GM08714 (cell line): ENCODE data around the gene TCEAL3.
"Not testable (repeated sequence)": the region's sequence is repeated elsewhere in the genome, so short reads cannot be mapped to it uniquely, and the experiment has no call there.

Experiments
- H3K4me3 ChIP-seq: fragments of 200-500 bp; sonication (Bioruptor generic); 2 replicates; pipeline ENCODE4 v1.5.1; 2014; ENCODE audit warnings: mild to moderate bottlenecking, low read length, inconsistent platforms
- ZNF274 ChIP-seq: IDR thresholded peaks from 2 replicates; pipeline ENCODE4 v1.6.1; 2012; ENCODE audit warnings: mild to moderate bottlenecking, low read depth, low read length

TCEAL3 gene

DNA sequence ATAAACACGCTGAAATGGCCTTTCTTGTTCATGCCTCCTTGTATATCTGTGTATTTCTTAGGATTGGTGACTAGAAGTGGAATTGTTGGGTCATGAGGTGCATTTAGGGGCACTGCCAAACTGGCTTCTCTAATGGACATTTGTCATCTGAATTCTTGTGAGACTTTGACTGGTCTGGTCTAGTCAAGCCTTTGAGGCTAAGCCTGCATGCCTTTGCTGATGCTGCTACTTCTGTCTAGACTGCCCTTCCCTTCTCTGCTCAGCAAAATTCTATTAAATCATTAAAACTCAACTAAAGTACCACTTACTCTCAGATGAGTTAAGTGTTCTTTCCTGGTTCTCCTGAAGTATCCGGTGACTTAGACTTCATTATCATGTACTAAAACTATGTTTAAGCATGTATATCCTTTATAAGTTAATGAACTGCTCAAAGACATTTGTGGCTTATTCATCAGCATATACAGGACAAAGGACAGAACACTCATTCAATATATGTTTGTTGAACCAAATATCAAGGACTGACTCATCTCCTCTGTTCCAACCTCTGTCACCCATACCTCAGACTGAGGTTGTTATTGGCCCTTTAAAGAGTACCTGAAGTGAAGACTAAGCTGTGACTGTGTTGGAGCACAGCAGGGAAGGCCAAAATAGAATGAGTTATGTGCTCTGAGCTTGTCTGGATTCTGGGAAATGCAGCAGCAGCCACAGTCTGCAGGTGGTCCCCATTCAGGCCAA lies 30.0 kb downstream of the TCEAL3 start:
- TF ChIP-seq ZNF274: no peak
- H3K4me3 ChIP-seq: no peak overlapping the region

DNA sequence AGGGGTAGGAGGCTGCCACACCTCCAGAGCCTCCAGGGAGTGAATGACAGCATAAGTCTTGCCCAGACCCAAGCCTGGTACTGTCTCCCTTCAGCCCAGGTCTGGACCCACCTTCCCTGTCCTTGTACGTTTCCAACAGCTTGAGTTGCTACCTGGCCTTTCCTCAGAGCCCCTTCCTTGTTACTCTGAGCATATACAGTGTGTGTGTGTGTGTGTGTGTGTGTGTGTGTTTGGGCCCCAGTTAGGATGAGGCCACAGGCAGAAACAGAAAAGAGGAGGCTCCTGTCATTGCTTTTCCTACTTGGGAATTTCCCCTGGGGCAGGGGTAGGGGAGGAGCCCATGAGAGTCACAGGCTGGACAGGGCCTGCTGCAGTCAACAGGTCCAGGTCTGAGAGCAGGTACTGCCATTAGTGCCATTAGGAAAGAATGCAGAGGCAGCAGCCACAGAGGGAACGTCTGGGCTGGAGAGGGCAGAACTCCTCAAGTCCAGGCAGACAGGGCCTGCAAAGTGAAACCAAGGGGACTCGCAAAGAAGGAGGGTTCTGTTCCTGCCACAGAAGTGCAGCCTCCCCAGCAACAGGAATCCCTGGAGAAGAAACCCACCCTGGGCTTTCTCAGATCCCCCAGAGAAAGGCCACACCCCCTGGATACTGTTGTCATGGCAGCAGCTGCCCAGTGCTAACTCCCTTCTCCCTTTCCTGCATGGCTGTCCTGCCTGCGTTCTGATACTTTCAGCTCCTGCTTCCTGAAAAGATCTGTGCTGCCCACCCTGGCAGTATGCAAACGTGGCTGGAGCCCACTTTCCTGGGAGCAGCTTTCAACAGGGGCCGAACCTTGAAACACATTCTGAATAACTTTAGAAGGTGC lies 30.9 kb downstream of the TCEAL3 start:
- not testable (repeated sequence) for H3K4me3 ChIP-seq

DNA sequence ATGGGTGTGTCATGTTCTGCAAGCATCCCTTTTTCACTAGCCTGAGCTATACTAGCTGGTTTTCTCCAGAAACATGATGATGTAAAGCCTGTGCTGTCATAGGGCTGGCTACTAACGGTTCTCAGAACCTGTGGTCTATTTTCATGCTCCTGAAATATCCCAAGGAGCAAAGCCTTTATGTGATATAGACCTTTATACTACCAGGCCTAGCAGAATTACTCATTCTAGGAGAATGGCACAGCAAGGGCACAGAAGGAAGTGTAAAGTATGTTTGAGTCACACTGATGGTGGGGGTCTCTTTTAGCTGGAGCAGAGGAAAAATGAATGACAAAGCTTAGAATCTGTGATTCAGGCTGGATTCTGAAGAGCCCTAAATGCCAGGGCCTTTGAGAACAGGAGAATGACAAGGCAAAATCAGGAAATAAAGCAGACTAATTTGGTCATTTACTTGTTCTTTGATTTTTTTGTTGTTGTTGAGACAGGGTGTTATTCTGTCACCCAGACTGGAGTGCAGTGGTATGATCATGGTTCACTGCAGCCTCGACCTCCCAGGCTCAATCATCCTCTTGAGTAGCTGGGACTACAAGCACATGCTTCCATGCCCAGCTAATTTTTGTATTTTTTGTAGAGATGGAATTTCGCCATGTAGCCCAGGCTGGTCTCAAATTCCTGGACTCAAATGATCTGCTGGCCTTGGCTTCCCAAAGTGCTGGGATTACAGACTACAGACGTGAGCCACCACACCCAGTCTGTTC lies 32.8 kb downstream of the TCEAL3 start:
- no peak for TF ChIP-seq ZNF274
- H3K4me3 ChIP-seq: no peak overlapping the region

DNA sequence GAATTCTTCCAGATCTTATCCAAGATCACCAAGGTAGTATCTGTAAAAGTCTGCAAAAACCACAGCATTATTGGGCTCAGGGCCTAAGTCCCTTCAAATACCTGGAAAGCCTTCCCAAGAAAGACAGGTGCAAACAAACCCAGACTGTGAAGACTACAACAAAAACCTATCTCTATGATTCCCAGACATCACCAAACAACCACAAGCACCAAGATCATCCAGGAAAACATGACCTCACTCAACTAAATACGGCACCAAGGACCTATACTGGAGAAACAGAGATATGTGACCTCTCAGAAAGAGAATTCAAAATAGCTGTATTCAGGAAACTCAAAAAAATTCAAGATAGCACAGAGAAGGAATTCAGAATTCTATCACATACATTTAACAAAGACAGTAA lies 36.4 kb downstream of the TCEAL3 start:
- H3K4me3 ChIP-seq: no peak overlapping the region
- no peak for TF ChIP-seq ZNF274

DNA sequence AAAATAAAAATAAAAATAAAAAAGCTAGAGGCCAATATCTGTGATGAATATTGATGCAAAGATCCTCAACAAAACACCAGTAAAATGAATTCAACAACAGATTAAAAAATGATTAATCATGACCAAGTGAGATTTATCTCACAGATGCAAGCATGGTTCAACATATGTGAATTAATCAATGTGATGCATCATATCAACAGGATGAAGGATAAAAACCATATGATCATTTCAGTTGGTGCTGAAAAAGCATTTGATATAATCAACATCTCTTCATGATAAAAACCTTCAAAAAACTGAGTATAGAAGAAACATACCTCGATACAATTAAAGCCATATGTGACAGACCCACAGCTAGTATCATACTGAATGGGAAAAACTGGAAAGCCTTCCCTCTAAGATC lies 39.9 kb downstream of the TCEAL3 start:
- no peak for TF ChIP-seq ZNF274
- no peak overlapping the region for H3K4me3 ChIP-seq

DNA sequence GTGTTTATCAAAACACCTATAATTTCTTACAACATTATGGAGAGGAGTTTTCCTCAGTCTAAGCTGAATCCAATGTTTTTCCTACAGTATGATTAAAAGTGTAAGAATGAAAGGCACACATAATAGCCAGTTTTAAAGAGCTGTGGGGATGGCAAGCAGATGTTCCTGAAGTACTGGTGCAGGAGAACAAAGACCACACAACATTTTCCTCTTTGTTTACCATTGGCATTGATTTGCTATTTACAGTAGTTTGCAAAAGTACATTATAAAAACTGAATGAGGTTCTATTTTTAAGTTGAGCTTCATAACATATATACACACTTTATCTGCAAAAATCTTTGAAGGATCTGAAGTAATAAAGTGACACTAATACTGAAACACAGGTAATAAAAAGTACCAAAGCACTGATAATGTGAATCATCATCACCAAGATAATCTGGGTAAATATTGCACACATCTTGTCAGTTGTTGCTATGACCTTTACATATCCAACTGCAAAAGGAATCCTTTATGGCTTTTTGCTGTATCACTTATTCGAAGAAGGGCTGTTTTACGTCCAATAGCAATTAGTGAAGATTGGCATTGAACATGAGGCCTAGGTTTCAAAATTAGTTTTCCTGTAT lies 43.5 kb downstream of the TCEAL3 start:
- no peak overlapping the region for H3K4me3 ChIP-seq
- no peak for TF ChIP-seq ZNF274

DNA sequence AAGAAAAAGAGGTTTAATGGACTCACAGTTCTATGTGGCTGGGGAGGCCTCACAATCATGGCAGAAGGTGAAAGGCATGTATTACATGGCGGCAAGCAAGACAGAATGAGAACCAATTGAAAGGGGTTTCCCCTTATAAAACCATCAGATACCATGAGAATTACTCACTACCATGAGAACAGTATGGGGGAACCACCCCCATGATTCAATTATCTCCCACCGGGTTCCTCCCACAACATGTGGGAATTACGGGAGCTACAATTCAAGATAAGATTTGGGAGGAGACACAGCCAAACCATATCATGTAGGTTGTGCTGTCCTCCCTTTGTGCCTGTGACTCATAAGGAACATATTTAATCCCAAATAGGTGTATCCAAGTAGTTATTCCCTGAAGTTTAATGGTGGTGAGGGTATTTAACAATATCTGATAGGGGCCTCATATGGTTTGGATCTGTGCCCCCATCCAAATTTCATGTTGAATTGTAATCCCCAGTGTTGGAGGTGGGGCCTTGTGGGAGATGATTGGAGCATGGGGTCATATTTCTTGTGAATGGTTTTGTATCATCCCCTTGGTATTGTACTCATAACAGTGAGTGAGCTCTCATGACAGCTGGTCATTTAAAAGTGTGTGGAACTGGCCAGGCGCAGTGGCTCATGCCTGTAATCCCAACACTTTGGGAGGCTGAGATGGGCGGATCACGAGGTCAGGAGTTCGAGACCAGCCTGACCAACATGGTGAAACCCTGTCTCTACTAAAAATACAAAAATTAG lies 47.7 kb downstream of the TCEAL3 start:
- not testable (repeated sequence) for H3K4me3 ChIP-seq

DNA sequence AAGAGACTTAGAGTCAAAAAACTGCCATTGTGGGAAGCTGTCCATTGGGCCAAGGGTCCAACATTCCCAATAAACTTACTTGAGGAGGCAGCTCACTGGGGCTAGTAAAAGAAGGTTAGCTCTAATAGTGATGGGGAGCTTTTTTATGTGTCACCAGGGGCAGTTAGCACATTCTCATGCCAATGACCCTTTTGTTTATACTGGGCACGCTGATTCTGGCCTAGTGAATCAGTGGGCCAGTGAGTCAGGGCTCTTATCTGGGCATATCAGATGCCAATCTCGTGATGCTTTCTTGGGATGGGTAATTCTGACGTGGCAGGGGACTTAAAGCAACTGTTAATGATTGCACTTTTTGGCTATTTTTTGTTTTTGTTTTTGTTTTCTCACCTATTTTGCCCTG lies 48.9 kb downstream of the TCEAL3 start:
- TF ChIP-seq ZNF274: no peak
- H3K4me3 ChIP-seq: no peak overlapping the region

DNA sequence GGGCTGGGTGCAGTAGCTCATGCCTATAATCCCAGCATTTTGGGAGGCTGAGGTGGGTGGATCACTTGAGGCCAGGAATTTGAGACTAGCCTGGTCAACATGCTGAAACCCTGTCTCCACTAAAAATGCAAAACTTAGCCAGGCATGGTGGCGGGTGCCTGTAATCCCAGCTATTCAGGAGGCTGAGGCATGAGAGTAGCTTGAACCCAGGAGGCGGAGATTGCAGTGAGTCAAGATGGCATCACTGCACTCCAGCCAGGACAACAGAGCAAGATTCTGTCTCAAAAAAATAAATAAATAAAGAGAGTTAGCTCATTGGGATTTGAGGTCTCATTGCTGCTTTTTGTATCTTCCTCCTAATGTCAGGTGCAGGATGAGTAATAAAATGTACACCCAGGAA lies 49.3 kb downstream of the TCEAL3 start:
- H3K4me3 ChIP-seq: not testable (repeated sequence)

DNA sequence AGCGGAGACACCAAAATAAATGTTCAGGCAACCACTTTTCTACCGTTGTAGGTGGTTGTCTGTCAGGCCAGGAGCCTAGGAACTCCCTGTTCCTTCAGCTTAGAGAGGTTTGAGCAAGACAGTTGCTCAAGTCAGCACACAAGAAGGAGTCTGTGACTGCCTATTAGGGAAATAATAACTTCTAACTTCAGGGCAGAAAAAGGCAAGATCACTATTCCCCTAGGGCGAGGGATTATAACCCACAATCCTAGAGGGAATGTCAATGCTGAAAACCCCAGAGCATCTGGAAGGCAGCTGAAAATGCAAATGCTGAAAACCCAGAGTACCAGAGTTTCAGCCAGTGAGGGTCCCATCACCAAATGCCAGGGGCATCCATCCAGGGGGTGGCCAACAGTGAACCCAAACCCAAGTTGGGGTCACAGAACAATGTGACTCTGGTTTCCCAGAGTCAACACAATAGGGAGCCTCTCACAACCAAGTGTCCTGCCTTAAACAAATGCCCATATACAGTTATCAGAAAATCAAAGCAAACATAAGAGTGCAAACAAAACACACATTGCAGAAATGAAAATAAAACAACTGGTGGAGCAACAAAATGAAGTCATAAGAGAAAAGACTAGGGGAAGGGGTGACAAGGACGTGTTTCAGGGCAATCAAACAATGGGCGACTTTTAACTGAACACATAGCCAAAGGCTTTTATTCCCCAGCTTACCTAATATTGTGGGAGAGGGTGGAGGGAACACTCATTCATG lies 51.1 kb downstream of the TCEAL3 start:
- TF ChIP-seq ZNF274: no peak

DNA sequence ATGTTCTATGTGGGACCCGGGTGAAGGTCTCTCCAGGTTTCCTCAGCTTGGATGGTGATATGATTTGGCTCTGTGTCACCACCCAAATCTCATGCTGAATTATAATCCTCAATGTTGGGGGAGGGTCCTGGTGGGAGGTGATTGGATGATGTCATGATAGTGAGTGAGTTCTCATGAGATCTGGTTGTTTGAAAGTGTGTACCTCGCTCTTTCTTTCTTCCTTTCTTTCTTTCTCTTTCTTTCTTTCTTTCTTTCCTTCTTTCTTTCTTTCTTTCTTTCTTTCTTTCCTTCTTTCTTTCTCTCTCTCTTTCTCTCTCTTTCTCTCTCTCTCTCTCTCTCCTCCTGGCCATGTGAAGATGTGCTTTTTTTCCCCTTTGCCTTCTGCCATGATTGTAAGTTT lies 51.7 kb downstream of the TCEAL3 start:
- H3K4me3 ChIP-seq: not testable (repeated sequence)

More for the DNA sequence above, 51.1 kb downstream of the TCEAL3 start:
- no peak overlapping the region for H3K4me3 ChIP-seq
